Muscle of leg (tissue), 11 donors: ENCODE measurements around the gene SIL1. TPM values are rescaled to one million over a fixed set of nuclear protein-coding genes. Genes with fewer than 3 reads are reported as not detected.

ENCODE experiments used
- DNase-seq: peaks from one replicate; pipeline ENCODE4 v3.0.0; 2013
- H3K27ac ChIP-seq: one replicate; pipeline ENCODE4 v1.5.1; 2013; ENCODE audit warnings: mild to moderate bottlenecking, low read length, control low read depth
- H3K27me3 ChIP-seq: one replicate; pipeline ENCODE4 v1.6.1; 2013; ENCODE audit warnings: low read length; ENCODE audit not compliant: control insufficient read depth, insufficient read depth
- H3K36me3 ChIP-seq: one replicate; pipeline ENCODE4 v1.6.1; 2013; ENCODE audit warnings: low read length; ENCODE audit not compliant: control insufficient read depth, insufficient read depth
- H3K4me1 ChIP-seq: one replicate; pipeline ENCODE4 v1.6.1; 2013; ENCODE audit warnings: low read length; ENCODE audit not compliant: control insufficient read depth, insufficient read depth
- H3K4me3 ChIP-seq: one replicate; pipeline ENCODE4 v1.5.1; 2013; ENCODE audit warnings: low read length, control low read depth
- H3K9me3 ChIP-seq: replicated peaks from 2 replicates; pipeline ENCODE4 v1.6.1; 2013; ENCODE audit warnings: low read depth, low read length; ENCODE audit not compliant: control insufficient read depth
- WGBS: methylation state at CpG from one replicate; pipeline ENCODE4 v1.1.5; 2013; ENCODE audit warnings: missing lambda C conversion rate; ENCODE audit not compliant: insufficient coverage; 5-methylcytosine and 5-hydroxymethylcytosine counted together
- polyA plus RNA-seq, 8 donors: library from polyadenylated mRNA; unstranded; fragments of 120-200 nt; gene quantifications; one replicate each; pipeline versions ENCODE4 v1.2.1 to v1.2.3, GENCODE V29; 2013; ENCODE audit warnings: inconsistent platforms in 1 of 8, low replicate concordance in 1 of 8; ENCODE audit not compliant: insufficient read length in 8 of 8, insufficient read depth in 1 of 8
- total RNA-seq: library from RNA; stranded (reverse); fragments of 120-200 nt; gene quantifications from one replicate; pipeline ENCODE4 v1.2.4, GENCODE V29; 2013

SIL1 gene
- total and polyA plus RNA-seq, 9 donors = 20.0 to 34.7 (median 26.4) TPM

DNA sequence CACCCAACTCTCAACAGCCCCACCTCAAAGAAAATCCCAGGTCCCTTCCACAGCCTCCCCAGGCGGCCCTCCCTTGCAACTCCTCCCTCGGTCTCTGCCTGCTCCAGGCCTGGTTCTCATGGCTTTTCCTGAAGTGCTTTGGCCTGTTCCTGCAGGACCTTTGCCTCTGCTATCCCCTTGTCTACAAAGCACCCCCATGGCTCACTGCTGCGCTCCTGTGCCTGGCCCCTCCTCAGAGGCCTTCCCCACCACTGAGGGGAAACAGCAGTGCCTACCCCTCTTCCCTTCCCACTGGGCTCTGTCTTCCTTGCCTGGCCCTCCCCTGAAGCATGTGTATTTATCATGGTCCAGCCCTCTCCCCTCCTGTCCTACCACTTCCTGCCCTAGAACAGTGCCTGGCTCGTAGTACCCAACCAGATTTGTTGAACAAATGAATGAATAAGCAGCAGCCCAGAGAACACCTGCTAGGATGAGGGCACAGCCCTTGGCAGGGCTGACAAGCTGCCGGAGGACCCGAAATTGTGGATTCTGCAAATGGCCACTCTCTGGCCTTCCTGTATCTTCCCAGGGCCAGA, 254.5 kb downstream of the SIL1 start:
- Histone ChIP-seq H3K36me3 (peaks cover 42% of the 10 kb centered on the region), H3K9me3 (no peaks in the 10 kb centered on the region), H3K27me3 (no peaks in the 10 kb centered on the region), H3K27ac (no peak overlapping the region), H3K4me3 (no peak overlapping the region), H3K4me1 (peaks cover 31% of the 10 kb centered on the region)
- 83% methylated on average over 6 of the region's 6 CpGs for WGBS
- no peak for DNase-seq

DNA sequence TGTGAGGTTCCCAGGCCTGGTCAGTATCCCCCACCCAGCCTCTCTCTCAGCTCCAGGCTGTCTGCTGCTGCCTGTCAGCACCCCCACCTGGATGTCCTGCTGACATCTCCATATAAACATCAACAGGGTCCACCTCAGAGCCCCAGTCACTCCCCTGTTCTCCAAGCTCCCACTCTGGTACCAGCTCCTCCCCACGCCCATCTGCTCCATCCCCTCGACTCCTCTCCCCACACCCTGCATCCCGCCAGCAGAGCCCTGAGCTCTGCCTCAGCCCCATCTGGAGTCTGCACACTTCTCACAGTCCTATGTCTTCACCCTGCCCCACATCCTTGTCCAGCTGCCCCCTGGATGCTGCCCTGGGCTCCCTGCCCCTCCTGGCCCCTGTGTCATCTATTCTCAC, 255.3 kb downstream of the SIL1 start:
- no peaks in the 10 kb centered on the region for H3K27me3 ChIP-seq
- no peak overlapping the region for H3K4me3 ChIP-seq
- 67% methylated on average over 3 of the region's 3 CpGs for WGBS
- peaks cover 39% of the 10 kb centered on the region for H3K36me3 ChIP-seq
- peaks cover 26% of the 10 kb centered on the region for H3K4me1 ChIP-seq
- H3K9me3 ChIP-seq = no peaks in the 10 kb centered on the region
- no peak overlapping the region for H3K27ac ChIP-seq
- no peak for DNase-seq

GRCh38 chr5:138942066-138942465, 256.1 kb downstream of the SIL1 start:
- Histone ChIP-seq H3K4me1 (peaks cover 26% of the 10 kb centered on the region), H3K9me3 (no peaks in the 10 kb centered on the region), H3K36me3 (peaks cover 32% of the 10 kb centered on the region), H3K4me3 (no peak overlapping the region), H3K27ac (no peak overlapping the region), H3K27me3 (no peaks in the 10 kb centered on the region)
- no CpG with 5 or more reads among the region's 2 CpGs for WGBS
- DNase-seq = peak; percentile 38

DNA sequence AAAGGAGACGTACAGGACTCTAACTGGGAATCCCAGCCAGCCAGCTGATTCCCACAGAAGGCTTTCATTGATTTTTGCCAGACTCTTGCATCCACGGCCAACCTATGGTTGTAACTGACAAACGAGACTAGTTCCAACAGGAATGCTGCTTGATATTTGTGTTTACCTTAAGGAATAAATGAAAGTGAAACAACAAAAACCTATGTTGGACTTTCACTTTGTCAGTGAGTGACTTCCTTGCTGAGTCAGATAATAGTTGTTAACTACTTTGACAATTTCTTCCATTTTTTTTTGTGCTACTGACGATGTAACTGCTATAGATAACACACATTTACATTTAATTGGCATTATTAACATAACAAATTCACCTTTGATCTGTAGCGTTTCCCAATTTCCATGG, 259.6 kb downstream of the SIL1 start:
- Histone ChIP-seq H3K27me3 (no peaks in the 10 kb centered on the region), H3K4me3 (no peak overlapping the region), H3K36me3 (peaks cover 43% of the 10 kb centered on the region), H3K9me3 (no peaks in the 10 kb centered on the region), H3K27ac (peak overlapping the region; percentile 20), H3K4me1 (peaks cover 10% of the 10 kb centered on the region)
- 40% methylated on average over 4 of the region's 5 CpGs for WGBS
- no peak for DNase-seq

DNA sequence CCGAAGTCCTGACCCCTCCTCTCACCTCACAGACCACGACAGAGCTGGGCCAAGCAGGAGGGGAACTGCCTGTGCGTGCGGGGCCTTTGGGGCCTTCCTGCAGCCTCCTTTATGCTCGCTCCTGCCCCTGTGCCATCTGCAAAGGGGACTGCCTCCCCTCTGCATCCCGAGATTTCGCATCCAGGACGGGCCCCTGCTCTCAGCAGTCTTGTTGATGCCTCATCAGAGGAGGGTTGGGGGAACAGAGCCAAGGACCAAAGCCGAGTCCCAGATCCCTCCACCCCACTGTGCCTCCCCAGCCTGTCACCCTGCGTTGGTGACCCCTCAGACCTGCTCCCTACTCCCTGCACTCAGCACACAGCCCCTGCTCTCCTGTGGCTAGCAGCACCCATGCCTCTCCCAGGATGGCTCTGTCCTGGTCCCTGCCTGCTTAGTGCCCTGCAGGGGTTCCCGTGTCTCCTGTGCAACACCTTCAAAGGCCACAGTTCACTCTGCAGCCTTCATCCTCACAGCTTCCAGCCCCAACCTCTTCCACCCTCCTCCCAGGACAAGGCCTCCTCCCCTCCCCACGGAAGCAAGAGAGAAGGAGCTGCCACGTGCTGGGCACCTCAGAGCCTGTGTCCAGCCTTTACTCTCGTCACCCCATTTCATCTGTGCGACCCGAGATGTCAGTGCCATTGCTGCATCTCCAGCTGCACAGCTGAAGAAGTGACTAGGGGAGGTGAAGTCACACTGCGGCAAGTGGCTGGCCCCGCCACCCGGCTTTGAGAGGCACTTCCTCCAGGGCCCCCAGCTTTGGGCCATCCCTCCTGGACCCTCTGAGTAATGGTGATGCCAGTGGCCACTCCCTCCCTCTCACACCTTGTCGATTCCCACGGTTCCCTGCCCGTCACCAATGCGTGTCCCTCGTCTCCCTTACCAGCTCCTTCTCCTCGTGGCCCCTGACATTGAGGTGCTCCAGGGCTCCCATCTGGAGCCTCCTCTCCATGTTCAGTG, 260.5 kb downstream of the SIL1 start:
- no peak overlapping the region for H3K27ac ChIP-seq
- no peak for DNase-seq
- H3K4me1 ChIP-seq = peaks cover 5% of the 10 kb centered on the region
- WGBS = 80% methylated on average over 16 of the region's 25 CpGs
- no peak overlapping the region for H3K4me3 ChIP-seq
- H3K36me3 ChIP-seq = peaks cover 45% of the 10 kb centered on the region
- H3K27me3 ChIP-seq = no peaks in the 10 kb centered on the region
- H3K9me3 ChIP-seq = no peaks in the 10 kb centered on the region

DNA sequence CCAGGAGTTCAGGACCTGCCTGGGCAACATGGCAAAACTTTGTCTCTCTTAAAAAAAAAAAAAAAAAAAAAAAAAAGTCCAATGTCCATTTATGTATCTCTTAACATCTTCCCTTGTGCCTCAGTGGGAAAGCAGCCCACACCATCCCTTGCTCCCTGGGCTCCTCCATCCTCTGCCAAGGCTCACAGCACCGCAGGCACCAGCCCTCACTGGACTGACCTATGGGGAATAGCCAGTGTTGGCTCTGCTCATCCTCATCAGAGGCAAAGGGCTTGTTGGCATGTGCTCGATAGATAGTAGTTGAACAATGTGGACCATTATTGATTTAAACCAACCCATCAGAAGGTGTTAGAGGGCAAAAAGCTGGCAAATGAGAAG, 261.2 kb downstream of the SIL1 start:
- DNase-seq = no peak
- Histone ChIP-seq H3K27ac (no peak overlapping the region), H3K4me3 (no peak overlapping the region), H3K36me3 (peaks cover 51% of the 10 kb centered on the region), H3K27me3 (no peaks in the 10 kb centered on the region), H3K9me3 (no peaks in the 10 kb centered on the region), H3K4me1 (peaks cover 2% of the 10 kb centered on the region)
- no CpG with 5 or more reads among the region's 2 CpGs for WGBS

- WGBS = 86% methylated on average over 18 of the region's 22 CpGs
- no peak overlapping the region for H3K27ac ChIP-seq
Measured at GRCh38 chr5:138936225-138936967, 261.8 kb downstream of the SIL1 start.

DNA sequence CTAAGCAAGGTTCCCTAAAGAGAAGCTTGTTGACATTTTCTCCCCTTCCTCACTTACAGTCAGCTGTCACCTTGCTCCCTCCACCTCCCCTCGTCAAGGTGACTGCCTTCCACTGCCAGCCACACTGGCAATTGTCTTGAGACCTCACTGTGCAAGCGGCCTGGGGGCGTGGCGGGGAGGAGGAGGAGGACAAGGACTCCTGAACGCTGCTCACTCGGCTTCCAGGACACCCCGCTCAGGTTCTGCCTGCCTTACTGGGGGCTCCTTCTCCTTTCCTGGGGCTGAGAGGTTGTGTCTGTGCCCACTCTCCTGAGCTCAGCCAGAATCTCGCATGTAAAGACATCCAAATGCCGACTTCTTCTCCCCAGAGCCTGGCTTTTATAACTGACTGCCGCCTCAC, 262.7 kb downstream of the SIL1 start:
- 69% methylated on average over 8 of the region's 10 CpGs for WGBS
- H3K36me3 ChIP-seq = peaks cover 62% of the 10 kb centered on the region

More at GRCh38 chr5:138936225-138936967, 261.8 kb downstream of the SIL1 start:
- Histone ChIP-seq H3K9me3 (no peaks in the 10 kb centered on the region), H3K36me3 (peaks cover 53% of the 10 kb centered on the region), H3K4me1 (no peaks in the 10 kb centered on the region), H3K27me3 (no peaks in the 10 kb centered on the region), H3K4me3 (no peak overlapping the region)
- no peak for DNase-seq

GRCh38 chr5:138934971-138935370, 263.2 kb downstream of the SIL1 start:
- no peak for DNase-seq
- Histone ChIP-seq H3K36me3 (peaks cover 67% of the 10 kb centered on the region), H3K4me1 (peaks cover 5% of the 10 kb centered on the region), H3K27me3 (no peaks in the 10 kb centered on the region), H3K27ac (no peak overlapping the region), H3K4me3 (no peak overlapping the region), H3K9me3 (no peaks in the 10 kb centered on the region)
- WGBS = 83% methylated on average over 11 of the region's 12 CpGs

More for the DNA sequence above, 262.7 kb downstream of the SIL1 start:
- Histone ChIP-seq H3K4me3 (no peak overlapping the region), H3K27me3 (no peaks in the 10 kb centered on the region), H3K9me3 (no peaks in the 10 kb centered on the region), H3K4me1 (peaks cover under 1% of the 10 kb centered on the region), H3K27ac (no peak overlapping the region)
- DNase-seq = no peak
